NCI-H146 (cell line): Measurements from ENCODE around the gene SEZ6L.
A peak's percentile ranks its signal among the peaks of the same experiment; 100 is the strongest.
"Not testable (repeated sequence)": the region's sequence is repeated elsewhere in the genome, so short reads cannot be mapped to it uniquely, and the experiment has no call there.

Experiments
- DNase-seq: peaks from one replicate; lab custom pipeline; 2025; lab: John Stamatoyannopoulos, UW

The SEZ6L gene

DNA sequence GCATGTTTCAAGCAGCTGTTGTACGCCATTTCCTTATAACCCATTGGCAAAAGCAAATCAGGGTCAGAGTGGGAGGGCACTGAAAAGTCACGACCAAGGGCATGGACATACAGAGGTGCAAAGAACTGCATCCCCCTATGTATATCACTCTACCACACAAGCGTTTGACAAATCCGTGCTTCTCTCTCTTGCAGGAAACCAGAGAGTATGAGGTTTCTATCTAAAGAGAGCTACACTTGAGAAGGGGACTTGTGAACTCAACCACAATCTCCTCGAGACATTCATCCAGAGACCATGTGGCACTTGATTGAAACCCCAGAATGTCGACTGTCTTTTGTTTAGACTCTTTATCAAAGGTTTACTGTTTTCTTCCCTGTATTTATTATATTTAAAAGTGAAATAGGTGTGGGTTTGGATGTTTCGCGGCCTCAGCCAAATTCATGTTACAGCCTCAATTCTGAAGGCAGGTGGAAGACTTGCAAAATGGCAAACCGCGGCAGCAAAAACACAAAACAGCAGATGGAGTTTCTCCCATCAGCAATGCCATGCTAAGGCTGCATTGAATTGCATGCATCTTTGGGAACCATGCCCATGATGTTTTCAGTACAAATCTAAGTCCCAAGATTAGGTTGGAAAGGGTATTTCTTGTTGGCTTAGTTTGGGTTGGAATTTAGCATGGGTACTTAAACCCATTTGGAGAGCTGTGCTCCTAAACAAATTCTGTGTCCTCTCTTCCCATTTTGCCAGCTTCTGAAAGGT lies 211.0 kb downstream of the SEZ6L start:
- no peak for DNase-seq

GRCh38 chr22:26382782-26383181 lies 213.5 kb downstream of the SEZ6L start:
- no peak for DNase-seq

DNA sequence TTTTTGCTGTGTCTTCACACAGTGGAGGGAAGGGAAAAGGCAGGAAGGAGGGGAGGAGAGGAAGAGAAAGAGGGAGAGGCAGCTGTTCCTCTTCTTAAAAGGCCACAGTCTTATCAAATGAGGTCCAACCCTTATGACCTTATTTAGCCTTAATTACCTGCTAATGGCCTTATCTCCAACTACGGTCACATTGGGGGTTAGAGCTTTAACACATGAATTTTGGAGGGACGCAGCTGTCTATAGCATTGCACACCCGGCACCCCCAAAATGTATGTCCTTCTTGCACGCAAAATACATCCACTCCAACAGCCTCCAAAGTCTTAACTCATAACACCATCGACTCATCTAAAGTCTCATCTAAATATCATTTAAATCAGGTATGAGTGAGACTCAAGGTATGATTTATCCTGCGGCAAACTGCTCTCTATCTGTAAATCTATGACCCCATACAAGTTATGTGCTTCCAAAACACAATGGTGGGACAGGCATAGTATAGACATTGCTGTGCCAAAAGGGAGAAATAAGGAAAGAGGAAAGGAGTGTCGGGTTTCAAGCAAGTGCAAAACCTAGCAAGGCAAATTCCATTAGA lies 214.8 kb downstream of the SEZ6L start:
- DNase-seq = no peak

GRCh38 chr22:26385164-26385563 lies 215.9 kb downstream of the SEZ6L start:
- peak; percentile 38 for DNase-seq

DNA sequence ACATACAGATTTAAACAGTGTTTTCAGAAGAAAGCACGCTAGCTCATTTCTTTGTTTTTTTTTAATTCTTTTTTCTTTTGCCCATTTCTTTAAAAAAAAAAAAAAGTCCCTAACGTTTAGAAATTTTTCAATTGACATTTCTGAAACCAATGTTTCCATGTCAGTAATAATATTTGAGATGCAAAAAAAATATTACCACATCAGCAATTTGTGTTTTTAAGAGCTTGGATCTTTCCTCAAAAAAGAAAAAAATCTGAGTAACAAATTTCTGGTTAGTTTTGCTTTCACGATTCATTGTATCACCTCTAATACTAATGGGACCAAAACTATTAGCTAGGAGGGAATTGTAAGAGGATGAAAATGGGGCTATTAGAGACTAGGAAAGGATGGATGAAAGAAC lies 219.9 kb downstream of the SEZ6L start:
- DNase-seq = no peak

GRCh38 chr22:26391091-26391490 lies 221.8 kb downstream of the SEZ6L start:
- no peak for DNase-seq

- DNase-seq = no peak
These were observed 222.4 kb downstream of the SEZ6L start for GRCh38 chr22:26391623-26392022.

DNA sequence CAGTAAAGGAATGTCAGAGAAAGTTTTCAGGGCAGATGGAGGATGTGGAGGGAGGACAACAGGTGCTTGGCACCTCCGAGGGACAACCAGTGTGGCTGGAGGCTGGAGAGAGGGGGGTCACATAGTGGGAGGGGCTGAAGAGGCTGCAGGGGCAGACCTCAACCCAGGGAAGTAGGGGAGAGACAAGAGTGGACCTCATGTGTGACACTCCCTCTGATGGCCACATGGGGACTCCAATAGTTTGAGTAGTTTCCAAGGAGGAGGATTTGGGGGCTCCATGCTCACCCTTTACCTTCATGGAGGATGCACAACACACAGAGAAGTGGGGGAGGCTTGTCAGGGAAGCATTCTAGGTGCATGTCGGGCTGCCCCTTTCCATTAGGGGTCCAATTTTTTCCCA lies 224.7 kb downstream of the SEZ6L start:
- DNase-seq = no peak

DNA sequence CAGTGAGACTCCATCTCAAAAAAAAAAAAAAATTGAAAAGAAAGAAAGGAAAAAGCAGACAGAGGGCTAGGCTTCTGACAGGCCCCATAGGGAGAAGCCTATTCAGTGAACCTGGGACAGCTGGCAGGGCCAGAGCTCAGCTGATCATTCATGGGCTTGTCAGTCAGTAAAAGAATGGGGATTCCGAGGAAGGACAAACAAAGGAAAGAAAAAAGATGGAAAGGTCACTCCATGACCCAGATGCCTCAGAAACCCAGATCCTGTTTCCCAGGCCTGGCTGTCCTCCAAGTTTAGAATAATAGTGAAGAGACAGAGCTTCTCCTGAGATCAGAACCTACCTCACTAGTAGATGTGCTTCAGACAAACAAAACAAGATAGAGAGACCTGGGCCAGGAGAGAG lies 225.5 kb downstream of the SEZ6L start:
- DNase-seq = peak; percentile 89

DNA sequence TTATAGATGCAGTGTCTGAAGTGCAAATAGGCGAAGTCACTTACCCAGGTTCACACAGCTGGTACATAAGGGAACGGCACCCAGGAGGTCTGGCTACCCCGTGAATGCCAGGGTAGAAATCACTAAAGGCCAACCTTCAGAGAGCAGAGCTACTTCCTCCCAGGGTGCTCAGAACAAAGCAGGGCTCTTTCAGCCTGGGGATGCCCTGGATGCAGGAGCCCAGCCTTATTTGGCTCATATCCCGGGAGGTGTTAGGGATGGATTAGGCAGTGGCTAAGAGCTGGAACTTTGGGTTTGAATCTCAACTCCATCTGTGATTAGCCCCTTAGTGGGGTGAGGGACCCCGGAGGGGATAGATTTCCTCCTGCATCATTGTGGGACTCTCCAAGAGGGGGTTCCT lies 226.7 kb downstream of the SEZ6L start:
- DNase-seq = no peak

GRCh38 chr22:26398741-26399153 lies 229.5 kb downstream of the SEZ6L start:
- peak; percentile 25 for DNase-seq

GRCh38 chr22:26399289-26399688 lies 230.0 kb downstream of the SEZ6L start:
- no peak for DNase-seq

- no peak for DNase-seq
These were observed 232.5 kb downstream of the SEZ6L start for GRCh38 chr22:26401726-26402125.

GRCh38 chr22:26404851-26405421 lies 235.7 kb downstream of the SEZ6L start:
- no peak for DNase-seq

- DNase-seq = peak; percentile 7
These were observed 236.9 kb downstream of the SEZ6L start for GRCh38 chr22:26406118-26406517.

DNA sequence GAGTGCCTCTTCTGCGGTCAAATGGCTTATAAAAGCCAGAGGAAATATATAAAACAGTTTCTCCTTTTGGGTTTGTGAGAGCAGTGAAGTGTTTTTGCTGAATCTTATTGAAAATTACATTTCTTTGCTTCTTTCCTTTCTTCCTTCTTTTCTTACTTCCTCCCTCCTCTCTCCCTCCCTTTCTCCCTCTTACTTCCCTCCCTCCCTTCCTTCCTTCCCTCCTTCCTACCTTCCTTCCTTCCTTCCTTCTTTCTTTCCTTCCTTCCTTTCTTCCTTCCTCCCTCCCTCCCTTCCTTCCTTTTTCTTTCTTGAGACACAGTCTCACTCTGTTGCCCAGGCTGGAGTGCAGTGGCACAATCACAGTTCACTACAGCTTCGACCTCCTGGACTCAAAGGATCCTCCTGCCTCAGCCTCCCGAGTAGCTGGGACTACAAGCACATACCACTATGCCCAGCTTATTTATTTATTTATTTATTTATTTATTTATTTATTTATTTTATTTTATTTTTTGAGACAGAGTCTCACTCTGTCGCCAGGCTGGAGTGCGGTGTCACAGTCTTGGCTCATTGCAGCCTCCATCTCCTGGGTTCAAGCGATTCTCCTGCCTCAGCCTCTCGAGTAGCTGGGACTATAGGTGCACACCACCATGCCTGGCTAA lies 239.4 kb downstream of the SEZ6L start:
- DNase-seq = not testable (repeated sequence)

DNA sequence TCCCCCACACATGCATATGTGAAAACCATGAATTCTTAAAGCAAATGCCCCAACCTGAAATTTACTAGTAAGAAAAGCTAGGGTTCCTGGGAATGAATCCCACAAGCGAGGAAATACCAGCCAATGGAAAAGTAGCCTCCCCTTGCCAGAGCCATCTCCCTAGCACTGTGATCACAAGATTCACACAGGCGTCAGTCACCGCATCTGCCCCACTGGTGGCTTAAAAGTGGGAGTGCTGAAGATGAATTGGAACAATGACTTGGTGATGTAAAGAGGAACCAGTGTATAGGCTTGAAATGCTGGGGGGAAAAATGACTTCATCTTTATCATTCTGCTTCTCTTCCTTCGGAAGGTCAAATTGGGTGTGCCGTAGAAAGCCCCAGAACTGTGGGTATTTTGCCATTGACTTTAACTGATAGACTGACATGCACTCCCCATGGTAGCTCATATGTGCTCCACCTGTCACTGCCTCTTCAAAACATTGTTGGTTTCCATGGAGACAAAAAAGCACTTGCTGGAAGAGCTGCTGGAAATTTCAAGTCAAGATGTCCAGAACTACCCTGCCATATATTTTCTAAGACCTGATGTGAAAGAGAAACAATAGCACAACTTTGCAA lies 240.6 kb downstream of the SEZ6L start:
- DNase-seq = no peak

DNA sequence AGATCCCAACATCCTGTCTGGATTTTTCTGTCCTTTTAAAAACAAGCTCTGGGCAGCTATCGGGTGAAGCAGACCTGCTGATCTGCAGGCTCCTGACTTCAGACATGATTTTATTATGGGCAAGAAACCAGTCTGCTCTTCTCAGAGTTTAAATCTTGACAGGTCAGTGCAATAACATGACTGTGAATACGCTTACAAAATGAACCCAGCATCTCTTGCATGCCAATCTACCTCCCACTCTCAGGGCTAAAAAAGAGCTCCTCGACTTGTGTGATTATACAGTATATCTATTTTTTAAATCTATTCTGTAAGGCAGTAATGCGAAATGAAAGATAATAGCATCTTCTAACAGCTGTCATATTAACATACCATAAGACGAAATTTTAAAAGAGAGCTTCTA lies 241.1 kb downstream of the SEZ6L start:
- no peak for DNase-seq

DNA sequence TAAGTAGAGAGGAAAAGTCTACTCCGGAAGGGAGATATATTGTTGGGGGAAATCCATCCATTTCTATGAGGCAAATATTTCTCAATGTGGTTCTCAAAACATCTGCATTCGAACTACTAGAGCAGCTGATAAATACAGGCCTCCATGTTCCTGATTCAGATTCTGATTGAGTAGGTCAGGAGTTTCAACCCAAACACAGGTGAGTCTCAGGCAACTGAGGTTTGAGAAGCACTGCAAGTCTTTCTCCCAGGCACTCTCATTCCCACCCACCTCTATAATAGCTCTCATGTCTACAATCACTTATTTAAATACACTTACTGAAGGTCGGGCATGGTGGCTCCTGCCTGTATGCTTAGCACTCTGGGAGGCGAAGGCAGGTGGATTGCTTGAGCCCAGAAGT lies 245.1 kb downstream of the SEZ6L start:
- peak; percentile 6 for DNase-seq

GRCh38 chr22:26416256-26416655 lies 247.0 kb downstream of the SEZ6L start:
- DNase-seq = no peak

- DNase-seq = no peak
These were observed 247.5 kb downstream of the SEZ6L start for GRCh38 chr22:26416670-26417276.

GRCh38 chr22:26417406-26417805 lies 248.1 kb downstream of the SEZ6L start:
- DNase-seq = no peak
